PC-3 (cell line): ENCODE data around the gene SIX2. TPM values are rescaled to one million over a fixed set of nuclear protein-coding genes. Genes with fewer than 3 reads are reported as not detected.
"Not testable (repeated sequence)": the region's sequence is repeated elsewhere in the genome, so short reads cannot be mapped to it uniquely, and the experiment has no call there.

Experiments used
- ATAC-seq: fragments of 200-7000 bp; cut with Tn5 transposase; 2 replicates; pipeline ENCODE4 v1.9.1; 2020; ENCODE audit warnings: mild to moderate bottlenecking, moderate library complexity
- BruUV-seq: library from RNA; stranded (reverse); fragments of 400-500 nt; replicated peaks from 2 replicates; lab custom pipeline; 2021; lab: Mats Ljungman, UMichigan
- CTCF ChIA-PET: fragments of 300-600 bp; sonication (Branson Sonifier 250); formaldehyde crosslinking; loops from one replicate; lab custom pipeline; 2022; ENCODE audit warnings: antibody characterized with exemption; lab: Charles Lee
- POLR2A ChIA-PET: fragments of 300-600 bp; sonication (Branson Sonifier 250); formaldehyde crosslinking; loops from one replicate; lab custom pipeline; 2022; ENCODE audit warnings: antibody characterized with exemption; ENCODE audit not compliant: unreplicated experiment; lab: Charles Lee
- DNase-seq: peaks from one replicate; pipeline ENCODE4 v3.0.0-alpha.2; 2015
- H2AFZ ChIP-seq: fragments of 300-600 bp; sonication (generic); 2 replicates; pipeline ENCODE4 v1.6.0; 2016; ENCODE audit warnings: antibody characterized with exemption, low read length
- H3F3A ChIP-seq: fragments of 300-600 bp; sonication (generic); one replicate; pipeline ENCODE4 v1.6.0; 2017; ENCODE audit warnings: antibody characterized with exemption, low read length, control low read depth, mild to moderate bottlenecking; ENCODE audit not compliant: unreplicated experiment
- H3K27ac ChIP-seq: fragments of 300-600 bp; sonication (generic); 2 replicates; pipeline ENCODE4 v1.5.1; 2016; ENCODE audit warnings: mild to moderate bottlenecking, low read length
- H3K27me3 ChIP-seq: fragments of 300-600 bp; sonication (generic); 2 replicates; pipeline ENCODE4 v1.6.1; 2016; ENCODE audit warnings: low read length, mixed read lengths
- H3K36me3 ChIP-seq: fragments of 300-600 bp; sonication (generic); 2 replicates; pipeline ENCODE4 v1.6.1; 2016; ENCODE audit warnings: low read depth, mixed run types, low read length, mixed read lengths
- H3K4me1 ChIP-seq: fragments of 300-600 bp; sonication (generic); 2 replicates; pipeline ENCODE4 v1.5.1; 2016; ENCODE audit warnings: low read length; ENCODE audit not compliant: insufficient read depth
- H3K4me2 ChIP-seq: fragments of 300-600 bp; sonication (generic); 2 replicates; pipeline ENCODE4 v1.6.0; 2016; ENCODE audit warnings: low read length
- H3K4me3 ChIP-seq: fragments of 300-600 bp; sonication (generic); 2 replicates; pipeline ENCODE4 v1.5.1; 2016; ENCODE audit warnings: mild to moderate bottlenecking, low read length, mixed read lengths
- H3K79me2 ChIP-seq: fragments of 300-600 bp; sonication (generic); 2 replicates; pipeline ENCODE4 v1.6.1; 2017; ENCODE audit warnings: low read length, mixed read lengths
- H3K9ac ChIP-seq: fragments of 300-600 bp; sonication (generic); 2 replicates; pipeline ENCODE4 v1.6.0; 2016; ENCODE audit warnings: mild to moderate bottlenecking, low read length
- H3K9me2 ChIP-seq: fragments of 300-600 bp; sonication (generic); replicated peaks from 2 replicates; pipeline ENCODE4 v1.6.1; 2016; ENCODE audit warnings: mixed run types, low read length, mixed read lengths
- H3K9me3 ChIP-seq: fragments of 300-600 bp; sonication (generic); 2 replicates; pipeline ENCODE4 v1.6.1; 2016; ENCODE audit warnings: low read length, mixed read lengths
- H4K20me1 ChIP-seq: fragments of 300-600 bp; sonication (generic); 2 replicates; pipeline ENCODE4 v1.6.1; 2016; ENCODE audit warnings: low read length, mixed read lengths
- CTCF ChIP-seq: fragments of 300-600 bp; sonication (generic); conservative IDR thresholded peaks from 2 replicates; pipeline ENCODE4 v1.5.1; 2017; ENCODE audit warnings: antibody characterized with exemption, low read depth, mild to moderate bottlenecking, low read length
- EZH2 ChIP-seq: fragments of 300-600 bp; sonication (generic); IDR thresholded peaks from one replicate; pipeline ENCODE4 v1.6.1; 2017; ENCODE audit warnings: antibody characterized with exemption, mild to moderate bottlenecking, low read length; ENCODE audit not compliant: unreplicated experiment
- EZH2phosphoT487 ChIP-seq: fragments of 300-600 bp; sonication (generic); IDR thresholded peaks from 2 replicates; pipeline ENCODE4 v1.6.1; 2018; ENCODE audit warnings: mild to moderate bottlenecking, antibody characterized with exemption, low read length, borderline replicate concordance
- intact Hi-C: fragments of 100-400 bp; cut with micrococcal nuclease; formaldehyde crosslinking; loops from 2 replicates; pipeline ENCODE4 v1.9.0; 2023
- total RNA-seq: library from RNA; depleted of rRNA; stranded (reverse); fragments of >200 nt; gene quantifications from 2 replicates; pipeline ENCODE4 v1.2.3, GENCODE V29; 2014

SIX2 gene
- total RNA-seq, 1 experiment from 2014 or later, result 27.9 TPM

GRCh38 chr2:45043174-45043573, 33.9 kb upstream of the SIX2 start:
- TF ChIP-seq CTCF, result no peak
- no peak for TF ChIP-seq EZH2
- TF ChIP-seq EZH2phosphoT487, result no peak
- DNase-seq, result no peak

DNA sequence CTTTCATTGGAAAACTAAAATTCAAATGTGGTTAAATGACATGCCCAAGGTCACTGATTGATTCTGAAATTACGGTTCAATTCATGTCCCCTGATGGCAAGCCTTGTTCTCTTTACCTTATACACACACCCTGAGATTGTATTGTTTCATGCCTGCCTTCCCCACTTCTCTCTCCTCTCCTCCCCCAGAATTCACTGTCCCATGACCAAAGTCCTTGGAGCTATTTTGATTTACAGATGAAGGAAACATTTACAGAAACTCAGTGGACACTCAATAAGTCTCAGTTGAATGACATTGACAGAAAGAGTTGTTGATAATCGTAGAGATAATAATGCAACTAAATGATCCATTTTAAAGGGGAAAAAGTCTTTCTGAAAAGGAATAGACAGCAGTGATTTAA, 33.1 kb upstream of the SIX2 start:
- no peak for DNase-seq
- H2AFZ ChIP-seq, result no peak overlapping the region
- H3K27me3 ChIP-seq, result no peaks in the 10 kb centered on the region
- no peaks in the 10 kb centered on the region for H3K36me3 ChIP-seq
- intact Hi-C loops, result no loop called here
- TF ChIP-seq CTCF, result no peak
- TF ChIP-seq EZH2phosphoT487, result no peak
- TF ChIP-seq EZH2, result no peak
- H3K27ac ChIP-seq, result no peak overlapping the region
- BruUV-seq, result no TSS peak
- H3F3A ChIP-seq, result no peaks in the 10 kb centered on the region
- H3K9ac ChIP-seq, result no peak overlapping the region
- H3K79me2 ChIP-seq, result no peaks in the 10 kb centered on the region
- ChIA-PET CTCF (no interaction called here), POLR2A (no interaction called here)
- no peak overlapping the region for H3K4me2 ChIP-seq
- no peaks in the 10 kb centered on the region for H3K9me2 ChIP-seq
- H3K9me3 ChIP-seq, result no peaks in the 10 kb centered on the region
- H4K20me1 ChIP-seq, result no peaks in the 10 kb centered on the region
- H3K4me1 ChIP-seq, result no peaks in the 10 kb centered on the region
- no peak for ATAC-seq
- H3K4me3 ChIP-seq, result no peak overlapping the region

More at GRCh38 chr2:45043174-45043573, 33.9 kb upstream of the SIX2 start:
- POLR2A ChIA-PET, result no interaction called here
- CTCF ChIA-PET, result no interaction called here
- no peaks in the 10 kb centered on the region for H3K79me2 ChIP-seq
- H4K20me1 ChIP-seq, result no peaks in the 10 kb centered on the region
- no peaks in the 10 kb centered on the region for H3K9me2 ChIP-seq
- BruUV-seq, result no TSS peak
- H3K9ac ChIP-seq, result no peak overlapping the region
- no peak overlapping the region for H3K4me2 ChIP-seq
- no peaks in the 10 kb centered on the region for H3K4me1 ChIP-seq
- H3K27me3 ChIP-seq, result no peaks in the 10 kb centered on the region
- H3K4me3 ChIP-seq, result no peak overlapping the region
- no peaks in the 10 kb centered on the region for H3F3A ChIP-seq
- H3K9me3 ChIP-seq, result no peaks in the 10 kb centered on the region
- ATAC-seq, result no peak
- no peaks in the 10 kb centered on the region for H3K36me3 ChIP-seq
- no peak overlapping the region for H3K27ac ChIP-seq
- intact Hi-C loops, result no loop called here
- no peak overlapping the region for H2AFZ ChIP-seq

DNA sequence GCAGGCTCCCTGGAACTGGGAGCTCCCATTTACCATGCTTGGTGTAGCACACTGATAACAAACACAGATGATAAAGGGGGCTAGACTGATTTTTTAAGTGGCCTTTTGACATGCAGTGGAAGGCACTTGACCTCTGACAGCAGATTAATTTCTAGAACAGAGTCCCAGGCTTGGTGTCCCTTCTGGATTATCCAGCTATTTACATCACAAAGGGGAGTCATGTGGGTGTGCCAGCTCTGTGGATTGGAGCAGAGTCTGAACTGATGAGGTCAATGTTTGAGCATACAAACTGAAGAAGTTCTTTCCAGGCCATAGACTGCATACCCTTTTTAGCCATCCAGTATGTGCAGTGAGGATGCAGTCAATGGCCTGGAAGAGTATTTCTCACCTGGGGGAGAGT, 31.5 kb upstream of the SIX2 start:
- H2AFZ ChIP-seq, result no peak overlapping the region
- TF ChIP-seq EZH2, result no peak
- TF ChIP-seq CTCF, result no peak
- TF ChIP-seq EZH2phosphoT487, result no peak
- H3K9me3 ChIP-seq, result no peaks in the 10 kb centered on the region
- no peaks in the 10 kb centered on the region for H3K27me3 ChIP-seq
- H3K9ac ChIP-seq, result no peak overlapping the region
- no peak for DNase-seq
- no peaks in the 10 kb centered on the region for H4K20me1 ChIP-seq
- no peaks in the 10 kb centered on the region for H3K4me1 ChIP-seq
- POLR2A ChIA-PET, result no interaction called here
- no peaks in the 10 kb centered on the region for H3K79me2 ChIP-seq
- BruUV-seq, result no TSS peak
- H3K27ac ChIP-seq, result no peak overlapping the region
- no peak overlapping the region for H3K4me2 ChIP-seq
- H3K4me3 ChIP-seq, result no peak overlapping the region
- H3K9me2 ChIP-seq, result no peaks in the 10 kb centered on the region
- CTCF ChIA-PET, result no interaction called here
- H3K36me3 ChIP-seq, result no peaks in the 10 kb centered on the region
- intact Hi-C loops, result no loop called here
- no peak for ATAC-seq
- no peaks in the 10 kb centered on the region for H3F3A ChIP-seq

DNA sequence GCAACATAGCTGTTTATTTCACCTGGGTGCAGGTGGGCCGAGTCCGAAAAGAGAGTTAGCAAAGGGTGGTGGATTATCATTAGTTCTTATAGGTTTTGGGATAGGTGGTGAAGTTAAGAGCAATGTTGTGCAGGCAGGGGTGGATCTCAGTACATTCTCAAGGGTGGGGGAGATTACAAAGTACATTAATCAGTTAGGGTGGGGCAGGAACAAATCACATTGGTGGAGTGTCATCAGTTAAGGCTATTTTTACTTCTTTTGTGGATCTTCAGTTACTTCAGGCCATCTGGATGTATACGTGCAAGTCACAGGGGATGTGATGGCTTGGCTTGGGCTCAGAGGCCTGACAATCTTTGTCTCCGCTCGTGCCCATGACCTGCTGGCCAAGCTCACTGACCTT, 30.6 kb upstream of the SIX2 start:
- BruUV-seq, H3K27me3 ChIP-seq, H3K27ac ChIP-seq, CTCF ChIA-PET, H3F3A ChIP-seq, DNase-seq, intact Hi-C loops, H3K9ac ChIP-seq, H3K9me2 ChIP-seq, H2AFZ ChIP-seq, H3K36me3 ChIP-seq, H4K20me1 ChIP-seq, H3K79me2 ChIP-seq, POLR2A ChIA-PET, H3K4me3 ChIP-seq, H3K4me2 ChIP-seq, H3K9me3 ChIP-seq, H3K4me1 ChIP-seq, ATAC-seq: not testable (repeated sequence)
